HepG2 (cell line): Measurements from ENCODE around the gene ELMOD1. TPM values are rescaled to one million over a fixed set of nuclear protein-coding genes. Genes with fewer than 3 reads are reported as not detected.

Experiments used
- ATAC-seq: fragments of 200-7000 bp; cut with Tn5 transposase; 3 replicates; pipeline ENCODE4 v1.9.1; 2020; ENCODE audit warnings: mild to moderate bottlenecking, moderate library complexity
- BruUV-seq: library from RNA; stranded (reverse); fragments of 400-500 nt; replicated peaks from 2 replicates; lab custom pipeline; 2021; lab: Mats Ljungman, UMichigan
- CTCF ChIA-PET: fragments of 300-600 bp; formaldehyde crosslinking; extraction: SDS; loops from one replicate; lab custom pipeline; 2021; ENCODE audit warnings: low total read pairs, inconsistent platforms, low intra/inter-chr PET ratio; lab: Yijun Ruan, JAX
- POLR2A ChIA-PET: fragments of 350-600 bp; sonication (Branson Sonifier 250); formaldehyde crosslinking; loops from one replicate; lab custom pipeline; 2020; ENCODE audit warnings: antibody characterized with exemption, inconsistent platforms; lab: Yijun Ruan, JAX
- DNase-seq: peaks from one replicate; pipeline ENCODE4 v3.0.0-alpha.2; 2015; ENCODE audit warnings: low spot score
- FAIRE-seq: peaks from 3 replicates; lab custom pipeline; 2011; peaks lifted over from hg19 to GRCh38; lab: Jason Lieb, UNC
- H2AFZ ChIP-seq: one replicate; pipeline ENCODE4 v1.6.1; 2011; ENCODE audit warnings: low read length, inconsistent platforms
- H3K27ac ChIP-seq: fragments of 300-600 bp; 3 replicates; pipeline ENCODE4 v1.8.0; 2011; ENCODE audit warnings: mixed run types, mild to moderate bottlenecking, mixed read lengths, low read length, inconsistent platforms; ENCODE audit not compliant: insufficient read depth; ENCODE audit errors: extremely low read length
- H3K27me3 ChIP-seq, 2 experiments: fragments of 200-600 bp in 1 of 2; 2 replicates in 1 of 2; 3 replicates in 1 of 2; pipeline versions ENCODE4 v1.6.0 to v1.8.0; 2011; ENCODE audit warnings: low read length in 2 of 2, mild to moderate bottlenecking in 2 of 2, moderate library complexity in 2 of 2, inconsistent platforms in 1 of 2; ENCODE audit not compliant: insufficient read depth in 2 of 2, control insufficient read depth in 1 of 2
- H3K36me3 ChIP-seq, 2 experiments: fragments of 200-600 bp in 1 of 2; replicated peaks in 1 of 2; 2 replicates in 1 of 2; 3 replicates in 1 of 2; pipeline versions ENCODE4 v1.5.1 to v1.8.0; 2011; ENCODE audit warnings: low read length in 2 of 2, inconsistent platforms in 1 of 2; ENCODE audit not compliant: insufficient read depth in 2 of 2, control insufficient read depth in 1 of 2
- H3K4me1 ChIP-seq: 2 replicates; pipeline ENCODE4 v1.5.1; 2012; ENCODE audit warnings: low read length, inconsistent platforms; ENCODE audit not compliant: insufficient read depth
- H3K4me2 ChIP-seq: 2 replicates; pipeline ENCODE4 v1.6.0; 2011; ENCODE audit warnings: low read depth, low read length, inconsistent platforms
- H3K4me3 ChIP-seq, 3 experiments: fragments of 200-600 bp in 1 of 3; sonication (generic), shearing (Covaris generic) in 1 of 3; replicated peaks in 1 of 3; 2 replicates each; pipeline ENCODE4 v1.5.1; 2011 to 2016; ENCODE audit warnings: low read length in 3 of 3, inconsistent platforms in 2 of 3, low read depth in 2 of 3, mild to moderate bottlenecking in 2 of 3, control low read depth in 1 of 3, mixed read lengths in 1 of 3; ENCODE audit not compliant: insufficient read depth in 1 of 3
- H3K79me2 ChIP-seq: one replicate; pipeline ENCODE4 v1.6.1; 2011; ENCODE audit warnings: low read length, inconsistent platforms; ENCODE audit not compliant: insufficient read depth
- H3K9ac ChIP-seq: 2 replicates; pipeline ENCODE4 v1.6.0; 2011; ENCODE audit warnings: mild to moderate bottlenecking, low read depth, low read length, inconsistent platforms; ENCODE audit not compliant: insufficient read depth
- H3K9me3 ChIP-seq: 2 replicates; pipeline ENCODE4 v1.5.1; 2012; ENCODE audit warnings: mild to moderate bottlenecking, low read length
- H4K20me1 ChIP-seq: 2 replicates; pipeline ENCODE4 v1.6.0; 2011; ENCODE audit warnings: inconsistent platforms, mild to moderate bottlenecking, low read length, moderate library complexity; ENCODE audit not compliant: insufficient read depth
- ATF2 ChIP-seq: sonication (generic); formaldehyde crosslinking; IDR thresholded peaks from 2 replicates; pipeline ENCODE4 v1.4.0; 2020; ENCODE audit warnings: missing genetic modification reagents
- GRHL1 ChIP-seq: sonication (generic); formaldehyde crosslinking; conservative IDR thresholded peaks from 2 replicates; pipeline ENCODE4 v1.8.0; 2022; ENCODE audit warnings: missing genetic modification reagents
- LCORL ChIP-seq, 2 experiments: fragments of 450-650 bp in 1 of 2; sonication (generic) in 1 of 2; formaldehyde crosslinking in 1 of 2; IDR thresholded peaks; 2 replicates each; pipeline versions ENCODE4 v1.5.0 to v1.6.1; 2017 to 2020; ENCODE audit warnings: antibody characterized with exemption in 1 of 2, missing genetic modification reagents in 1 of 2
- MIXL1 ChIP-seq: IDR thresholded peaks from 2 replicates; pipeline ENCODE4 v1.6.1; 2016
- NCOA1 ChIP-seq: sonication (generic); formaldehyde crosslinking; IDR thresholded peaks from 2 replicates; pipeline ENCODE4 v1.9.0; 2021; ENCODE audit warnings: missing genetic modification reagents
- PRPF4 ChIP-seq: fragments of 200-400 bp; formaldehyde crosslinking; IDR thresholded peaks from 2 replicates; pipeline ENCODE4 v1.6.1; 2016; ENCODE audit warnings: low read length, low read depth; ENCODE audit not compliant: poor library complexity, severe bottlenecking
- RBFOX2 ChIP-seq: fragments of 200-400 bp; formaldehyde crosslinking; IDR thresholded peaks from 2 replicates; pipeline ENCODE4 v1.6.1; 2017; ENCODE audit warnings: low read depth, mild to moderate bottlenecking, low read length
- RNF2 ChIP-seq: fragments of 450-650 bp; conservative IDR thresholded peaks from 2 replicates; pipeline ENCODE4 v1.6.1; 2016; ENCODE audit warnings: low read depth
- SETDB1 ChIP-seq: sonication (generic); formaldehyde crosslinking; IDR thresholded peaks from 2 replicates; pipeline ENCODE4 v1.5.1; 2020; ENCODE audit warnings: missing genetic modification reagents, mild to moderate bottlenecking, borderline replicate concordance
- SP2 ChIP-seq: sonication (generic); formaldehyde crosslinking; IDR thresholded peaks from 2 replicates; pipeline ENCODE4 v1.5.1; 2020; ENCODE audit warnings: mild to moderate bottlenecking, missing genetic modification reagents
- SRF ChIP-seq: IDR thresholded peaks from 2 replicates; pipeline ENCODE4 v1.6.1; 2011; ENCODE audit warnings: mild to moderate bottlenecking, low read depth, low read length, moderate library complexity
- TOE1 ChIP-seq: sonication (generic); formaldehyde crosslinking; IDR thresholded peaks from 2 replicates; pipeline ENCODE4 v1.4.0; 2020; ENCODE audit warnings: mild to moderate bottlenecking, missing genetic modification reagents
- ZBTB26 ChIP-seq: IDR thresholded peaks from 2 replicates; pipeline ENCODE4 v1.6.1; 2016; ENCODE audit warnings: missing compliant biosample characterization, missing genetic modification reagents, borderline replicate concordance
- ZBTB7B ChIP-seq: sonication (generic); formaldehyde crosslinking; IDR thresholded peaks from 2 replicates; pipeline ENCODE4 v1.4.0; 2020; ENCODE audit warnings: missing genetic modification reagents
- ZFP37 ChIP-seq: sonication (generic); formaldehyde crosslinking; IDR thresholded peaks from 2 replicates; pipeline ENCODE4 v1.4.0; 2020; ENCODE audit warnings: missing genetic modification reagents, borderline replicate concordance
- ZNF512 ChIP-seq: sonication (generic); formaldehyde crosslinking; IDR thresholded peaks from 2 replicates; pipeline ENCODE4 v1.4.0; 2020; ENCODE audit warnings: mild to moderate bottlenecking, missing genetic modification reagents
- ZNF576 ChIP-seq: sonication (generic); formaldehyde crosslinking; IDR thresholded peaks from 2 replicates; pipeline ENCODE4 v1.4.0; 2020; ENCODE audit warnings: mild to moderate bottlenecking, missing genetic modification reagents
- ZNF577 ChIP-seq: sonication (generic); formaldehyde crosslinking; IDR thresholded peaks from 2 replicates; pipeline ENCODE4 v1.4.0; 2020; ENCODE audit warnings: mild to moderate bottlenecking, low read depth, missing genetic modification reagents, borderline replicate concordance
- ZNF616 ChIP-seq: sonication (generic); formaldehyde crosslinking; IDR thresholded peaks from 2 replicates; pipeline ENCODE4 v1.5.0; 2020; ENCODE audit warnings: low read depth, mild to moderate bottlenecking, missing genetic modification reagents
- WGBS: methylation state at CpG from one replicate; pipeline ENCODE4 v1.1.6; 2017; ENCODE audit warnings: low lambda C conversion rate; 5-methylcytosine and 5-hydroxymethylcytosine counted together
- in situ Hi-C: cut with HindIII; loops from 2 replicates; pipeline ENCODE4 v1.10.0; 2017; ENCODE audit warnings: low pct_unique_long_range_greater_than_20kb; ENCODE audit not compliant: extremely low pct_ligation_motif_present
- intact Hi-C: fragments of 100-400 bp; cut with micrococcal nuclease; formaldehyde crosslinking; loops from one replicate; pipeline ENCODE4 v1.10.0; 2022; ENCODE audit not compliant: unreplicated experiment
- polyA plus RNA-seq, 8 experiments: library from polyadenylated mRNA; depleted of rRNA in 3 of 8; stranded (reverse) in 7 of 8; unstranded in 1 of 8; fragments of >200 nt; fragmentation: Illumina TruSeq in 4 of 8; extraction: Trizol in 4 of 8; gene quantifications; 2 replicates each; pipeline versions ENCODE4 v1.2.1 to v1.2.3, GENCODE V29; 2011 to 2016; ENCODE audit warnings: low read depth in 4 of 8, missing spikeins in 1 of 8, mixed read lengths in 1 of 8; ENCODE audit not compliant: insufficient read depth in 1 of 8
- total RNA-seq, 5 experiments: library from RNA; depleted of rRNA; stranded (reverse); fragments of >200 nt; fragmentation: Illumina TruSeq; extraction: Trizol; gene quantifications; 2 replicates each; pipeline ENCODE4 v1.2.3, GENCODE V29; 2016; ENCODE audit warnings: low read depth in 1 of 5

Gene ELMOD1
- total and polyA plus RNA-seq, 2 of the 13 experiments (the other 11 are each of a cell fraction or from before 2014, with no cell fraction given): not detected

GRCh38 chr11:107648242-107648641 lies 57.3 kb downstream of the ELMOD1 start:
- BruUV-seq: no TSS peak
- TF ChIP-seq ATF2 (CRISPR knock-in tag) (no peak), TOE1 (no peak), ZNF576 (CRISPR knock-in tag) (no peak), SRF (no peak), ZNF616 (CRISPR knock-in tag) (no peak), LCORL (IDR thresholded peaks at IDR 0.05) (no peak), LCORL (CRISPR knock-in tag; IDR thresholded peaks at IDR 0.05) (no peak), ZFP37 (CRISPR knock-in tag) (no peak), ZBTB7B (CRISPR knock-in tag) (no peak), SP2 (CRISPR knock-in tag) (no peak), RNF2 (no peak), PRPF4 (no peak), ZNF577 (CRISPR knock-in tag) (no peak), SETDB1 (CRISPR knock-in tag) (no peak), GRHL1 (CRISPR knock-in tag) (no peak), NCOA1 (CRISPR knock-in tag) (no peak), MIXL1 (CRISPR knock-in tag) (no peak), ZNF512 (no peak), ZBTB26 (CRISPR knock-in tag) (no peak), RBFOX2 (no peak)

More at GRCh38 chr11:107648242-107648641, 57.3 kb downstream of the ELMOD1 start:
- Histone ChIP-seq H3K9ac (no peak overlapping the region), H3K27ac (no peak overlapping the region), H3K4me1 (no peaks in the 10 kb centered on the region), H2AFZ (no peak overlapping the region), H3K27me3 (no peaks in the 10 kb centered on the region), H3K36me3 (no peaks in the 10 kb centered on the region), H3K79me2 (no peaks in the 10 kb centered on the region), H3K4me2 (no peak overlapping the region), H3K9me3 (no peaks in the 10 kb centered on the region), H4K20me1 (no peaks in the 10 kb centered on the region), H3K4me3 (no peak overlapping the region)
- 20% methylated on average over 3 of the region's 3 CpGs for WGBS
- FAIRE-seq: no peak
- CTCF ChIA-PET: no interaction called here
- intact Hi-C loops: no loop called here
- no peak for ATAC-seq
- no peak for DNase-seq
- in situ Hi-C loops: no loop called here
- POLR2A ChIA-PET: no interaction called here
